OCI-LY3 (cell line): ENCODE measurements around the gene APPL2.
"Not testable (repeated sequence)": the region's sequence is repeated elsewhere in the genome, so short reads cannot be mapped to it uniquely, and the experiment has no call there.

Experiments
- H2AFZ ChIP-seq: fragments of 200-600, 300-600 bp; shearing (Covaris generic); 2 replicates; pipeline ENCODE4 v1.6.0; 2014; ENCODE audit warnings: antibody characterized with exemption, low read depth, low read length
- H3K27ac ChIP-seq: fragments of 200-600, 300-600 bp; sonication (generic); 2 replicates; pipeline ENCODE4 v1.5.1; 2014; ENCODE audit warnings: mild to moderate bottlenecking, low read length, moderate library complexity, mixed read lengths
- H3K27me3 ChIP-seq: fragments of 200-600, 300-600 bp; sonication (generic); 2 replicates; pipeline ENCODE4 v1.6.1; 2014; ENCODE audit warnings: low read depth, low read length, mixed read lengths
- H3K36me3 ChIP-seq: fragments of 200-600, 300-600 bp; sonication (generic); replicated peaks from 2 replicates; pipeline ENCODE3; 2014; ENCODE audit warnings: low read depth, low read length, mixed read lengths
- H3K4me1 ChIP-seq: fragments of 300-600, 200-600 bp; sonication (generic); 2 replicates; pipeline ENCODE4 v1.6.1; 2014; ENCODE audit warnings: low read length, mixed read lengths
- H3K4me2 ChIP-seq: fragments of 200-600, 300-600 bp; sonication (generic); 2 replicates; pipeline ENCODE4 v1.6.1; 2014; ENCODE audit warnings: low read length, mixed read lengths
- H3K4me3 ChIP-seq: fragments of 300-600, 200-600 bp; sonication (generic); 2 replicates; pipeline ENCODE4 v1.5.1; 2014; ENCODE audit warnings: antibody characterized with exemption, mild to moderate bottlenecking, low read length, moderate library complexity
- H3K79me2 ChIP-seq: fragments of 300-600, 200-600 bp; shearing (Covaris generic); 2 replicates; pipeline ENCODE4 v1.6.1; 2014; ENCODE audit warnings: mild to moderate bottlenecking, low read length, mixed read lengths
- H3K9ac ChIP-seq: fragments of 300-600, 200-600 bp; shearing (Covaris generic); 2 replicates; pipeline ENCODE4 v1.6.0; 2014; ENCODE audit warnings: mild to moderate bottlenecking, low read length, moderate library complexity
- H3K9me3 ChIP-seq: fragments of 200-600, 300-600 bp; shearing (Covaris generic); 2 replicates; pipeline ENCODE4 v1.6.1; 2014; ENCODE audit warnings: low read length, mixed read lengths; ENCODE audit not compliant: insufficient read depth
- H4K20me1 ChIP-seq: fragments of 200-600, 300-600 bp; sonication (generic); 2 replicates; pipeline ENCODE4 v1.6.1; 2016; ENCODE audit warnings: low read length, mixed read lengths; ENCODE audit not compliant: insufficient read depth
- CTCF ChIP-seq: fragments of 200-600, 300-600 bp; sonication (generic); IDR thresholded peaks from 2 replicates; pipeline ENCODE4 v1.5.1; 2014; ENCODE audit warnings: antibody characterized with exemption, low read length, low read depth
- EZH2phosphoT487 ChIP-seq: fragments of 200-600 bp; shearing (Covaris generic); IDR thresholded peaks from 2 replicates; pipeline ENCODE4 v1.6.1; 2018; ENCODE audit warnings: antibody characterized with exemption, mixed run types, low read depth

APPL2 gene

DNA sequence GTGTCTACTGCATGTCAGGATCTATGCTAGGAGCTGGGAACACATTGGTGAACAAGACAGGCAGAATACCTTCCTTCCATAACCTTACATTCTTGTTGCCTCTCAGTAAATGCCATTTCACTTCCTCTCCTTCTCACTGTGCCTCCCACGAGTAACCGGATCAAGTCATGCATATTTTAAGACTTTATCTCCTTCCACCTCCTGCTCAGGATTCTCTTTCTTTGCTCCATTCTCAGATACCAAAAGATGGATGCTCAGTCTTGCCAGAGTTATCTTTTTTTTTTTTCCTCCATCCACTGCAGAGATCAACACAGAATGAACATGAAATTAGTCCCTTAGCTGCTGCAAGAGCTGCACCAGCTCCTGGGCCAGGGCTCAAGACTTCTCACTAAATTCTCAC, 20.0 kb upstream of the APPL2 start:
- Histone ChIP-seq H3K79me2 (no peaks in the 10 kb centered on the region), H2AFZ (no peak overlapping the region), H3K9ac (no peak overlapping the region), H3K4me1 (peaks cover 3% of the 10 kb centered on the region; the same call in 1 of the 2 replicates), H3K27me3 (0 out of 2 replicates have a peak, but pooled peaks cover 17% of the 10 kb centered on the region), H3K27ac (no peak overlapping the region), H3K36me3 (no peaks in the 10 kb centered on the region), H3K9me3 (no peaks in the 10 kb centered on the region), H3K4me2 (no peak overlapping the region), H4K20me1 (no peaks in the 10 kb centered on the region), H3K4me3 (no peak overlapping the region)
- TF ChIP-seq CTCF (no peak), EZH2phosphoT487 (no peak)

DNA sequence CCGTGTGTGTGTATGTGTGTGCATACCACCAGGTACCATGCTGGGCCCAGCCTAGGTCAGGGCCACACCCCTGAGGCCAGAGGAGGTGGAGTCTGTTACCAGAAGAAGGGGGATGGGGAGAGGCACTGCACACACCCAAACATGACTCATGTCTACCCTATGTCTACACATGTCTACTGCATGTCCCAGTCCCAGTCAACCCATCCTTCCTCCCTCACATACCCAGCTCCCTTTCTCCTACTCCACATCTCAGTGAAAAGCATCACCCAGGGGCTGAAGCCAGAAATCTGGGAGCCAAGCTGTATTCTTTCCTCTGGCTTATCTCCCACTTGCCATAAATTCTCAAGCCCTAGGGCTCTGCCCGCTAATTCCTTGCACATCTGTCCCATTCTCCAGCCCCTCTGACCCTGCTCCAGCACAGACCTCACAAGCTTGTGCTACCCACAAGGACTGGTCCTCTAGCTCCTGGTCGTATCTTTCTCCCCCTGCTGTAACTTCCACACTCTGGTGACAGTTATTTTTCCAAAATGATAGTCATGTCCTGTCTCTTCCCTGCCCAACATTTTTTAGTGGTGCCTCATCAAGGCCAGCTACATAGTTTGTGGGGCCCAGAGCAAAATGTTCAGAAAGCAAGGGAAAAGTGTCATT, 18.0 kb upstream of the APPL2 start:
- Histone ChIP-seq H3K9me3 (no peaks in the 10 kb centered on the region), H2AFZ (no peak overlapping the region), H3K9ac (no peak overlapping the region), H3K36me3 (no peaks in the 10 kb centered on the region), H4K20me1 (no peaks in the 10 kb centered on the region), H3K4me3 (no peak overlapping the region), H3K4me2 (no peak overlapping the region), H3K79me2 (no peaks in the 10 kb centered on the region), H3K4me1 (no peaks in the 10 kb centered on the region), H3K27me3 (0 out of 2 replicates have a peak, but pooled peaks cover 5% of the 10 kb centered on the region), H3K27ac (no peak overlapping the region)
- TF ChIP-seq CTCF (no peak), EZH2phosphoT487 (no peak)

- Histone ChIP-seq H3K9ac (no peak overlapping the region), H3K4me2 (no peak overlapping the region), H3K36me3 (no peaks in the 10 kb centered on the region), H3K9me3 (no peaks in the 10 kb centered on the region), H3K27ac (no peak overlapping the region), H3K79me2 (no peaks in the 10 kb centered on the region), H3K4me3 (no peak overlapping the region), H3K27me3 (0 out of 2 replicates have a peak, but pooled peaks cover 5% of the 10 kb centered on the region), H3K4me1 (no peaks in the 10 kb centered on the region), H4K20me1 (no peaks in the 10 kb centered on the region), H2AFZ (no peak overlapping the region)
- no peak for TF ChIP-seq CTCF
- TF ChIP-seq EZH2phosphoT487, result no peak
These were observed 16.9 kb upstream of the APPL2 start for GRCh38 chr12:105252901-105253300.

DNA sequence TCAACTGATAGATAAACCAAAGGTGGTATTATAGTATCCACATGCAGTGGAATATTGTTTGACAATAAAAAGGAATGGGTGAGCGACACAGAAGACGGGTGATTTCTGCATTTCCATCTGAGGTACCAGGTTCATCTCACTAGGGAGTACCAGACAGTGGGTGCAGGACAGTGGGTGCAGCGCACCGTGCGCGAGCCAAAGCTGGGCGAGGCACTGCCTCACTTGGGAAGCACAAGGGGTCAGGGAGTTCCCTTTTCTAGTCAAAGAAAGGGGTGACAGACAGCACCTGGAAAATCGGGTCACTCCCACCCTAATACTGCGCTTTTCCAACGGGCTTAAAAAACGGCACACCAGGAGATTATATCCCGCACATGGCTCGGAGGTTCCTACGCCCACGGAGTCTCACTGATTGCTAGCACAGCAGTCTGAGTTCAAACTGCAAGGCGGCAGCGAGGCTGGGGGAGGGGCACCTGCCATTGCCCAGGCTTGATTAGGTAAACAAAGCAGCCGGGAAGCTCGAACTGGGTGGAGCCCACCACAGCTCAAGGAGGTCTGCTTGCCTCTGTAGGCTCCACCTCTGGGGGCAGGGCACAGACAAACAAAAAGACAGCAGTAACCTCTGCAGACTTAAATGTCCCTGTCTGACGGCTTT, 9.9 kb upstream of the APPL2 start:
- H3K4me1 ChIP-seq, H3K27me3 ChIP-seq, H3K79me2 ChIP-seq, H3K9ac ChIP-seq, H3K36me3 ChIP-seq, H3K4me3 ChIP-seq, H4K20me1 ChIP-seq, H3K9me3 ChIP-seq, H3K4me2 ChIP-seq, H2AFZ ChIP-seq, H3K27ac ChIP-seq: not testable (repeated sequence)
